K562 (cell line): ENCODE measurements around the gene EVL. TPM values are rescaled to one million over a fixed set of nuclear protein-coding genes. Genes with fewer than 3 reads are reported as not detected.
A peak's percentile ranks its signal among the peaks of the same experiment; 100 is the strongest.

Experiments used
- BHLHE40 ChIP-seq: IDR thresholded peaks from 2 replicates; pipeline ENCODE4 v1.6.1; 2011; ENCODE audit warnings: low read length, improper control_type of control experiment
- CHD4 ChIP-seq: fragments of 200-600 bp; sonication (generic); IDR thresholded peaks from 3 replicates; pipeline ENCODE4 v1.6.1; 2012; ENCODE audit warnings: low read depth, mild to moderate bottlenecking, mixed read lengths, low read length, inconsistent platforms; ENCODE audit not compliant: insufficient read depth, insufficient replicate concordance, poor library complexity, severe bottlenecking
- FOXJ2 ChIP-seq: fragments of 200-800 bp; sonication (Bioruptor generic); IDR thresholded peaks from 2 replicates; pipeline ENCODE4 v1.6.1; 2016; ENCODE audit warnings: missing genetic modification characterization, missing compliant biosample characterization
- IRF2 ChIP-seq: sonication (generic); formaldehyde crosslinking; IDR thresholded peaks from 2 replicates; pipeline ENCODE4 v1.8.1; 2022; ENCODE audit warnings: mild to moderate bottlenecking, missing genetic modification reagents
- L3MBTL2 ChIP-seq: fragments of 450-650 bp; IDR thresholded peaks from 2 replicates; pipeline ENCODE4 v1.6.1; 2016; ENCODE audit warnings: mild to moderate bottlenecking, moderate library complexity
- MIER1 ChIP-seq: fragments of 450-650 bp; IDR thresholded peaks from 2 replicates; pipeline ENCODE4 v1.6.1; 2016; ENCODE audit warnings: antibody characterized with exemption, mild to moderate bottlenecking, low read depth
- MXD1 ChIP-seq: fragments of 250-450 bp; sonication (Bioruptor Pico); IDR thresholded peaks from 2 replicates; pipeline ENCODE4 v1.8.0; 2021; ENCODE audit warnings: borderline replicate concordance, mild to moderate bottlenecking, moderate library complexity; ENCODE audit not compliant: poor library complexity, severe bottlenecking
- MXI1 ChIP-seq: IDR thresholded peaks from 2 replicates; pipeline ENCODE4 v1.6.1; 2011; ENCODE audit warnings: low read depth, mild to moderate bottlenecking, improper control_type of control experiment, low read length
- RBM22 ChIP-seq: fragments of 200-400 bp; formaldehyde crosslinking; IDR thresholded peaks from 2 replicates; pipeline ENCODE4 v1.6.1; 2018; ENCODE audit warnings: low read length, low read depth; ENCODE audit not compliant: poor library complexity, severe bottlenecking
- RNF2 ChIP-seq: sonication (generic); IDR thresholded peaks from 2 replicates; pipeline ENCODE4 v1.6.1; 2016
- SLC30A9 ChIP-seq: fragments of 250-450 bp; sonication (Bioruptor Pico); IDR thresholded peaks from 2 replicates; pipeline ENCODE4 v1.8.0; 2022; ENCODE audit warnings: mild to moderate bottlenecking, moderate library complexity
- SMAD4 ChIP-seq: fragments of 250-450 bp; sonication (Bioruptor Pico); conservative IDR thresholded peaks from 2 replicates; pipeline ENCODE4 v1.8.0; 2021; ENCODE audit warnings: inconsistent platforms, mild to moderate bottlenecking, moderate library complexity
- SOX6 ChIP-seq: fragments of 450-650 bp; IDR thresholded peaks from 2 replicates; pipeline ENCODE4 v1.6.1; 2014; ENCODE audit warnings: mild to moderate bottlenecking
- SREBF2 ChIP-seq: sonication (generic); formaldehyde crosslinking; IDR thresholded peaks from 2 replicates; pipeline ENCODE4 v1.4.0; 2020; ENCODE audit warnings: mild to moderate bottlenecking, missing genetic modification reagents
- STAT6 ChIP-seq: sonication (generic); formaldehyde crosslinking; IDR thresholded peaks from 2 replicates; pipeline ENCODE4 v1.8.1; 2023; ENCODE audit warnings: mild to moderate bottlenecking, missing genetic modification reagents
- TAF1 ChIP-seq: IDR thresholded peaks from 2 replicates; pipeline ENCODE4 v1.6.1; 2011; ENCODE audit warnings: mild to moderate bottlenecking, low read length, moderate library complexity; ENCODE audit not compliant: insufficient read depth, control insufficient read depth, severe bottlenecking; ENCODE audit errors: extremely low read depth
- TEAD4 ChIP-seq, 2 experiments: sonication (generic) in 1 of 2; formaldehyde crosslinking in 1 of 2; IDR thresholded peaks; 2 replicates each; pipeline versions ENCODE4 v1.6.1 to v1.8.0; 2012 to 2022; ENCODE audit warnings: borderline replicate concordance in 1 of 2, inconsistent platforms in 1 of 2, low read length in 1 of 2, mild to moderate bottlenecking in 1 of 2, missing genetic modification reagents in 1 of 2
- XRCC3 ChIP-seq: fragments of 450-650 bp; IDR thresholded peaks from 2 replicates; pipeline ENCODE4 v1.6.1; 2017; ENCODE audit warnings: mild to moderate bottlenecking, moderate library complexity
- ZBTB43 ChIP-seq: sonication (generic); formaldehyde crosslinking; IDR thresholded peaks from 2 replicates; pipeline ENCODE4 v1.8.0; 2023; ENCODE audit warnings: mild to moderate bottlenecking, missing genetic modification reagents
- ZNF140 ChIP-seq: fragments of 250-450 bp; sonication (Bioruptor Pico); IDR thresholded peaks from 2 replicates; pipeline ENCODE4 v1.8.0; 2021; ENCODE audit warnings: moderate library complexity, mild to moderate bottlenecking, inconsistent platforms
- ZNF3 ChIP-seq: fragments of 250-450 bp; sonication (Bioruptor Pico); IDR thresholded peaks from 2 replicates; pipeline ENCODE4 v1.5.0; 2021; ENCODE audit warnings: mild to moderate bottlenecking, moderate library complexity
- ZNF766 ChIP-seq: fragments of 200-800 bp; sonication (Bioruptor generic); conservative IDR thresholded peaks from 2 replicates; pipeline ENCODE4 v1.6.1; 2016; ENCODE audit warnings: missing genetic modification characterization, missing compliant biosample characterization
- polyA plus RNA-seq, 8 experiments: library from polyadenylated mRNA; depleted of rRNA in 4 of 8; stranded (reverse) in 5 of 8; unstranded in 3 of 8; fragments of >200 nt; fragmentation: Nextera tagmentation in 2 of 8; fragmentation: Illumina TruSeq in 1 of 8; extraction: Ambion mirVana in 2 of 8; extraction: Trizol in 1 of 8; gene quantifications; 2 replicates each; pipeline versions ENCODE4 v1.2.1 to v1.2.3, GENCODE V29; 2011 to 2014; ENCODE audit warnings: inconsistent platforms in 1 of 8, missing spikeins in 1 of 8
- total RNA-seq, 7 experiments: library from RNA; depleted of rRNA in 6 of 7; stranded (reverse); fragments of >200 nt in 6 of 7; fragmentation: Illumina TruSeq in 2 of 7; extraction: Trizol in 2 of 7; gene quantifications; 2 replicates each; pipeline versions ENCODE4 v1.2.1 to v1.2.3, GENCODE V29; 2011 to 2021; ENCODE audit warnings: low replicate concordance in 1 of 7

EVL gene
- total and polyA plus RNA-seq, 9 of the 15 experiments (the other 6 are each of a cell fraction or from before 2014, with no cell fraction given), result 2.9 to 43.4 (median 23.9) TPM

GRCh38 chr14:100140452-100141078 lies 75.3 kb downstream of the EVL start (continued):
- TF ChIP-seq IRF2 (CRISPR knock-in tag) (no peak), CHD4 (no peak), RBM22 (no peak), TAF1 (peak; percentile 24), RNF2 (0 out of 2 replicates have a peak, but pooled peaks have one; percentile 36), ZBTB43 (CRISPR knock-in tag) (no peak), SMAD4 (CRISPR knock-in tag) (peak; percentile 31), XRCC3 (no peak), MIER1 (no peak), ZNF766 (CRISPR knock-in tag) (peak; percentile 64; the same call in 1 of the 2 replicates), L3MBTL2 (peak; percentile 67), ZNF140 (no peak), SREBF2 (no peak), ZNF3 (CRISPR knock-in tag) (no peak), SLC30A9 (no peak), MXD1 (no peak), MXI1 (no peak), TEAD4 (IDR thresholded peaks at IDR 0.05; ENCODE audit: low read length) (peak; percentile 23; the same call in 1 of the 2 replicates), TEAD4 (CRISPR knock-in tag; IDR thresholded peaks at IDR 0.05; ENCODE audit: borderline replicate concordance) (no peak), SOX6 (0 out of 2 replicates have a peak, but pooled peaks have one; percentile 21), BHLHE40 (peak; percentile 50; the same call in 1 of the 2 replicates), FOXJ2 (peak; percentile 60; the same call in 1 of the 2 replicates), STAT6 (CRISPR knock-in tag) (no peak)
